B cell (primary cell): ENCODE data around the gene ESR2. TPM values are rescaled to one million over a fixed set of nuclear protein-coding genes. Genes with fewer than 3 reads are reported as not detected.
A peak's percentile ranks its signal among the peaks of the same experiment; 100 is the strongest.

Experiments used
- ATAC-seq: fragments of 200-7000 bp; cut with Tn5 transposase; one replicate; pipeline ENCODE4 v1.10.0; 2021; ENCODE audit warnings: low read depth, mild to moderate bottlenecking, moderate number of reproducible peaks, moderate library complexity
- CTCF ChIA-PET: fragments of 350-600 bp; sonication (Branson Sonifier 250); formaldehyde crosslinking; loops from one replicate; lab custom pipeline; 2021; ENCODE audit warnings: antibody characterized with exemption, inconsistent platforms; lab: Charles Lee
- POLR2A ChIA-PET: fragments of 350-600 bp; sonication (Branson Sonifier 250); formaldehyde crosslinking; loops from one replicate; lab custom pipeline; 2021; ENCODE audit warnings: antibody characterized with exemption; lab: Charles Lee
- DNase-seq: peaks from one replicate; pipeline ENCODE4 v3.0.0; 2013
- H2AFZ ChIP-seq: 2 replicates; pipeline ENCODE4 v1.6.1; 2012; ENCODE audit warnings: mild to moderate bottlenecking, low read depth, low read length; ENCODE audit not compliant: insufficient read depth, poor library complexity, severe bottlenecking
- H3K27ac ChIP-seq, 2 donors: 1 replicate in 1 of 2; 2 replicates in 1 of 2; pipeline ENCODE4 v1.5.1; 2012 to 2013; ENCODE audit warnings: low read length in 2 of 2, mild to moderate bottlenecking in 2 of 2, moderate library complexity in 1 of 2
- H3K27me3 ChIP-seq, 4 experiments: fragments of 200-600 bp in 1 of 4; sonication (generic) in 1 of 4; replicated peaks in 1 of 4; 1 replicate in 2 of 4; 2 replicates in 2 of 4; pipeline versions ENCODE4 v1.6.1 to v1.7.0; 2013 to 2016; ENCODE audit warnings: low read length in 3 of 4, mild to moderate bottlenecking in 2 of 4, mixed read lengths in 1 of 4, moderate library complexity in 1 of 4; ENCODE audit not compliant: insufficient read depth in 4 of 4, control insufficient read depth in 3 of 4; ENCODE audit errors: control extremely low read depth in 1 of 4
- H3K36me3 ChIP-seq, 2 experiments: replicated peaks in 1 of 2; 1 replicate in 1 of 2; 2 replicates in 1 of 2; pipeline versions ENCODE4 v1.6.1 to v1.7.1; 2013; ENCODE audit warnings: low read length in 1 of 2; ENCODE audit not compliant: insufficient read depth in 2 of 2, control insufficient read depth in 1 of 2; ENCODE audit errors: control extremely low read depth in 1 of 2, extremely low read depth in 1 of 2
- H3K4me1 ChIP-seq, 2 donors: fragments of 200-600 bp in 1 of 2; sonication (generic) in 1 of 2; 1 replicate in 1 of 2; 2 replicates in 1 of 2; pipeline versions ENCODE4 v1.5.1 to v1.6.1; 2013 to 2017; ENCODE audit warnings: low read length in 2 of 2; ENCODE audit not compliant: control insufficient read depth in 2 of 2, insufficient read depth in 2 of 2
- H3K4me2 ChIP-seq: replicated peaks from 2 replicates; pipeline ENCODE3; 2012; ENCODE audit warnings: mild to moderate bottlenecking, low read depth, low read length; ENCODE audit not compliant: poor library complexity, severe bottlenecking
- H3K4me3 ChIP-seq, 5 experiments: fragments of 200-600 bp in 1 of 5; sonication (generic) in 1 of 5; 1 replicate in 3 of 5; 2 replicates in 2 of 5; pipeline versions ENCODE4 v1.5.1 to v1.7.0; 2011 to 2016; ENCODE audit warnings: low read length in 4 of 5, mild to moderate bottlenecking in 4 of 5, low read depth in 2 of 5, control low read depth in 1 of 5, moderate library complexity in 1 of 5; ENCODE audit not compliant: insufficient read depth in 1 of 5; ENCODE audit errors: control extremely low read depth in 1 of 5, extremely low read depth in 1 of 5
- H3K79me2 ChIP-seq: fragments of 200-600 bp; sonication (generic); one replicate; pipeline ENCODE4 v1.6.0; 2016; ENCODE audit warnings: low read length; ENCODE audit not compliant: control insufficient read depth, insufficient read depth
- H3K9ac ChIP-seq: fragments of 200-600 bp; sonication (generic); 2 replicates; pipeline ENCODE4 v1.6.1; 2017; ENCODE audit warnings: mild to moderate bottlenecking, low read length, moderate library complexity
- H3K9me3 ChIP-seq, 3 donors: one replicate each; pipeline versions ENCODE4 v1.6.1 to v1.7.1; 2013; ENCODE audit warnings: low read length in 2 of 3; ENCODE audit not compliant: control insufficient read depth in 2 of 3, insufficient read depth in 1 of 3; ENCODE audit errors: control extremely low read depth in 1 of 3
- H4K20me1 ChIP-seq: 2 replicates; pipeline ENCODE4 v1.6.0; 2012; ENCODE audit warnings: mild to moderate bottlenecking, low read length; ENCODE audit not compliant: insufficient read depth, control insufficient read depth, poor library complexity, severe bottlenecking
- H3K27ac Mint-ChIP-seq: one replicate; pipeline ENCODE4 v1.8.0; 2021; ENCODE audit warnings: mixed read lengths
- H3K27me3 Mint-ChIP-seq: one replicate; pipeline ENCODE4 v1.8.0; 2021; ENCODE audit warnings: mixed read lengths
- H3K4me1 Mint-ChIP-seq: one replicate; pipeline ENCODE4 v1.8.0; 2021; ENCODE audit warnings: mixed read lengths
- H3K4me3 Mint-ChIP-seq: one replicate; pipeline ENCODE4 v1.8.0; 2021; ENCODE audit warnings: mixed read lengths
- H3K9me3 Mint-ChIP-seq: one replicate; pipeline ENCODE4 v1.8.0; 2022; ENCODE audit warnings: mixed read lengths; ENCODE audit not compliant: insufficient read depth
- EZH2 ChIP-seq: IDR thresholded peaks from 2 replicates; pipeline ENCODE4 v1.6.1; 2012; ENCODE audit warnings: borderline replicate concordance, low read depth, mild to moderate bottlenecking, moderate library complexity, low read length; ENCODE audit not compliant: insufficient read depth, poor library complexity, severe bottlenecking
- whole genome bisulfite sequencing: methylation state at CpG from one replicate; pipeline ENCODE4 v1.1.5; 2013; ENCODE audit warnings: missing lambda C conversion rate; ENCODE audit not compliant: insufficient coverage; 5-methylcytosine and 5-hydroxymethylcytosine counted together
- intact Hi-C: fragments of 100-400 bp; cut with micrococcal nuclease; formaldehyde crosslinking; loops from one replicate; pipeline ENCODE4 v1.10.0; 2022
- polyA plus RNA-seq: library from polyadenylated mRNA; depleted of rRNA; stranded (reverse); fragments of >200 nt; gene quantifications from 2 replicates; pipeline ENCODE4 v1.2.3, GENCODE V29; 2012
- total RNA-seq, 2 donors: library from RNA; stranded (reverse); fragments of 120-200 nt in 1 of 2; gene quantifications; 1 replicate in 1 of 2; 2 replicates in 1 of 2; pipeline versions ENCODE4 v1.2.3 to v1.2.4, GENCODE V29; 2013 to 2022
- TF ChIP-seq, protein P1 (sequence below): fragments of 200-600 bp; IDR thresholded peaks from one replicate; pipeline ENCODE4 v1.8.0; 2022; ENCODE audit warnings: antibody characterized with exemption, mild to moderate bottlenecking

The ESR2 gene
- total and polyA plus RNA-seq, 2 donors (not counting 1 experiment from before 2014, with no cell fraction given): 5.4 to 87.8 TPM

DNA sequence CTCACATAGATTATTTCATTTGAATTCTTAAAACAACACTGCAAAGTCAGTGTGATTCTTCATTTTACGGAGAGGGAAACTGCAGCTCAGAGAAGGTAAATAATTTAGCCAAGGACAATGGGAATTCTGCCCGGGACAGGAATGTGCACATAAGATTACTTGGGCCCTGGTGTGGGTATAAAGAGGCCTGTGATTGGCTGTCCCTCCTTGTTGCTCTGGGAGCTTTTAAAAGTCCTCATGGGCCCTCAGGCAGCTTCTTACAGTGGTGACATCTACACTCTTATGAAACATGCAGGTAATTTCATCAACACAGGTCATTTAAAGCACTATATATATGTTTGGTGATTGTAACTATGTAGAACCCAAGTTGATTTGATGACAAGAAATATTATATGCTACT, 100.3 kb downstream of the ESR2 start:
- H3K4me1 ChIP-seq: peaks cover 47 to 50% of the 10 kb centered on the region in 2 donors
- TF ChIP-seq, protein P1, sequence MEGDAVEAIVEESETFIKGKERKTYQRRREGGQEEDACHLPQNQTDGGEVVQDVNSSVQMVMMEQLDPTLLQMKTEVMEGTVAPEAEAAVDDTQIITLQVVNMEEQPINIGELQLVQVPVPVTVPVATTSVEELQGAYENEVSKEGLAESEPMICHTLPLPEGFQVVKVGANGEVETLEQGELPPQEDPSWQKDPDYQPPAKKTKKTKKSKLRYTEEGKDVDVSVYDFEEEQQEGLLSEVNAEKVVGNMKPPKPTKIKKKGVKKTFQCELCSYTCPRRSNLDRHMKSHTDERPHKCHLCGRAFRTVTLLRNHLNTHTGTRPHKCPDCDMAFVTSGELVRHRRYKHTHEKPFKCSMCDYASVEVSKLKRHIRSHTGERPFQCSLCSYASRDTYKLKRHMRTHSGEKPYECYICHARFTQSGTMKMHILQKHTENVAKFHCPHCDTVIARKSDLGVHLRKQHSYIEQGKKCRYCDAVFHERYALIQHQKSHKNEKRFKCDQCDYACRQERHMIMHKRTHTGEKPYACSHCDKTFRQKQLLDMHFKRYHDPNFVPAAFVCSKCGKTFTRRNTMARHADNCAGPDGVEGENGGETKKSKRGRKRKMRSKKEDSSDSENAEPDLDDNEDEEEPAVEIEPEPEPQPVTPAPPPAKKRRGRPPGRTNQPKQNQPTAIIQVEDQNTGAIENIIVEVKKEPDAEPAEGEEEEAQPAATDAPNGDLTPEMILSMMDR: no peak
- no peak for TF ChIP-seq EZH2
- no peak overlapping the region for H3K4me2 ChIP-seq
- peaks cover 15% of the 10 kb centered on the region for H3K79me2 ChIP-seq
- no peaks in the 10 kb centered on the region for H3K27me3 ChIP-seq
- intact Hi-C loops: no loop called here
- H3K9me3 Mint-ChIP-seq: no peaks in the 10 kb centered on the region
- peaks cover 56% of the 10 kb centered on the region for H3K4me1 Mint-ChIP-seq
- no peak overlapping the region for H3K4me3 ChIP-seq
- H2AFZ ChIP-seq: no peak overlapping the region
- DNase-seq (no peak), ATAC-seq (no peak)
- WGBS: 100% methylated on average over 1 of the region's 2 CpGs
- ChIA-PET POLR2A (interaction anchor here (0.6 to 1.0 kb wide), 2 partner anchors 42 to 59 kb away, joined by 3 to 4 read pairs; no protein-coding TSS in a partner anchor), CTCF (interaction anchor here (0.9 to 3.1 kb wide), 2 partner anchors 100 to 110 kb away, joined by 3 to 13 read pairs; partner anchors contain the start of gene ESR2)
- no peaks in the 10 kb centered on the region for H4K20me1 ChIP-seq
- H3K27me3 Mint-ChIP-seq: no peaks in the 10 kb centered on the region
- H3K9ac ChIP-seq: no peak overlapping the region
- H3K27ac ChIP-seq: peak overlapping the region in 1 of 2 donors; percentile 94
- peak overlapping the region; percentile 94 for H3K27ac Mint-ChIP-seq
- H3K36me3 ChIP-seq: peaks cover 0 to 9% of the 10 kb centered on the region in 2 experiments
- no peak overlapping the region for H3K4me3 Mint-ChIP-seq
- no peaks in the 10 kb centered on the region for H3K9me3 ChIP-seq

DNA sequence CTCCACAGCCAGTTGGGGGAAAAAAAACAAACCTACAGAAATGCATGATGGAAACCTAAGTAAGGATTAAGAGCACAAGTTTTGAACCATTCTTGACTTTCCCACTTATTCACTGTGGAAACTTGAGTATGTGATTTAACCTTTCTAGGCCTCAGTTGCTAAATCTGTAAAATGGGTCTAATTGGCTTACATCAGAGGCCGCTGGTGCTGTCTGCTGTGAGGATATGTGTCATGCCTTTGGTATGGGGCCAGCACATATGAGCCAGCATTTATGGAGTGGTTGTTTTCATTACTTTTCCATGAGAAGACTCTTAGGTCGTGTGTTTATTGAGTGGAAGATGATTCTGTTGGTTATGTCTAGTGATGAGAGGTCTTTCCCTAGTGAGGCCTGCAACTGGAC, 102.4 kb downstream of the ESR2 start:
- no peak overlapping the region for H3K27ac ChIP-seq
- H3K4me1 Mint-ChIP-seq: peaks cover 35% of the 10 kb centered on the region
- no peaks in the 10 kb centered on the region for H3K9me3 ChIP-seq
- intact Hi-C loops: no loop called here
- no peaks in the 10 kb centered on the region for H4K20me1 ChIP-seq
- CTCF ChIA-PET: interaction anchor here (1.0 to 1.1 kb wide), 2 partner anchors 18 to 22 kb away, joined by 3 read pairs; no protein-coding TSS in a partner anchor
- no peak overlapping the region for H3K4me2 ChIP-seq
- no peak overlapping the region for H3K4me3 Mint-ChIP-seq
- 88% methylated on average over 2 of the region's 2 CpGs for WGBS
- H3K9me3 Mint-ChIP-seq: no peaks in the 10 kb centered on the region
- no peaks in the 10 kb centered on the region for H3K27me3 ChIP-seq
- no peak for TF ChIP-seq EZH2
- TF ChIP-seq, protein P1: no peak
- peaks cover 0 to 9% of the 10 kb centered on the region in 2 experiments for H3K36me3 ChIP-seq
- H3K27me3 Mint-ChIP-seq: no peaks in the 10 kb centered on the region
- POLR2A ChIA-PET: no interaction called here
- ATAC-seq (no peak), DNase-seq (no peak)
- H3K4me1 ChIP-seq: peaks cover 30 to 32% of the 10 kb centered on the region in 2 donors
- peak overlapping the region; percentile 17 for H3K27ac Mint-ChIP-seq
- H3K4me3 ChIP-seq: no peak overlapping the region
- no peak overlapping the region for H2AFZ ChIP-seq
- no peaks in the 10 kb centered on the region for H3K79me2 ChIP-seq
- no peak overlapping the region for H3K9ac ChIP-seq
